Smooth muscle cell of the pulmonary artery (primary cell): Measurements from ENCODE around the gene CCDC61. TPM values are rescaled to one million over a fixed set of nuclear protein-coding genes. Genes with fewer than 3 reads are reported as not detected.

Experiments
- total RNA-seq: library from RNA; depleted of rRNA; stranded (reverse); fragments of >200 nt; gene quantifications from 2 replicates; pipeline ENCODE4 v1.2.3, GENCODE V29; 2014

The CCDC61 gene
- total RNA-seq: 4.5 and 5.9 TPM in 2 replicates

GRCh38 chr19:45994998-45995714, at the start of gene CCDC61:
Gene CCDC61 (plus strand): TSS chr19:45995467. CDS start chr19:46003019, 7,552 bp downstream.

GRCh38 chr19:45973553-45974338, 21.5 kb upstream of the CCDC61 start, which contains the start of gene NOVA2:
Gene NOVA2 (minus strand): TSS chr19:45973865. CDS start chr19:45973351, 514 bp downstream.

GRCh38 chr19:46022431-46023310, 27.4 kb downstream of the CCDC61 start, which contains the start of gene PGLYRP1:
Gene PGLYRP1 (minus strand): TSS chr19:46023053. CDS start chr19:46023021, 32 bp downstream.

GRCh38 chr19:46040952-46041500, 45.8 kb downstream of the CCDC61 start, which contains the start of gene IGFL4:
Gene IGFL4 (minus strand): TSS chr19:46041002. CDS start chr19:46040962, 40 bp downstream.

Other genes with a start within 250 kb of the CCDC61 start
- gene SIX5, start 226.2 kb upstream of the CCDC61 start, total RNA-seq: 9.7 and 14.5 TPM in 2 replicates
- gene DMPK, start 213.0 kb upstream of the CCDC61 start, total RNA-seq: 79.7 and 85.8 TPM in 2 replicates
- gene DMWD, start 202.6 kb upstream of the CCDC61 start, total RNA-seq: 38.6 and 55.9 TPM in 2 replicates
- 0.07 TPM in 2 replicates for gene RSPH6A, start 180.2 kb upstream of the CCDC61 start, total RNA-seq
- gene SYMPK, start 132.3 kb upstream of the CCDC61 start, total RNA-seq: 45.5 and 57.3 TPM in 2 replicates
- gene FOXA3, start 131.1 kb upstream of the CCDC61 start, total RNA-seq: not detected in 2 replicates
- 24.0 and 30.8 TPM in 2 replicates for gene IRF2BP1, start 109.3 kb upstream of the CCDC61 start, total RNA-seq
- 2.2 and 3.5 TPM in 2 replicates for gene MYPOP, start 92.9 kb upstream of the CCDC61 start, total RNA-seq
- not detected in 2 replicates for gene NANOS2, start 80.7 kb upstream of the CCDC61 start, total RNA-seq
- 0.20 and 1.1 TPM in 2 replicates for gene NOVA2, start 21.6 kb upstream of the CCDC61 start, total RNA-seq
- not detected in 2 replicates for gene PGLYRP1, start 27.6 kb downstream of the CCDC61 start, total RNA-seq
- gene IGFL4, start 45.5 kb downstream of the CCDC61 start, total RNA-seq: 0.13 TPM in 1 of 2 replicates, not detected in the other
- gene IGFL3, start 129.2 kb downstream of the CCDC61 start, total RNA-seq: not detected in 2 replicates
- gene IGFL2, start 152.8 kb downstream of the CCDC61 start, total RNA-seq: 0.13 TPM in 1 of 2 replicates, not detected in the other
- not detected in 2 replicates for gene IGFL1, start 234.3 kb downstream of the CCDC61 start, total RNA-seq